Endothelial cell of hepatic sinusoid (primary cell): ENCODE measurements around the gene CCDC148.
"Not testable (repeated sequence)": the region's sequence is repeated elsewhere in the genome, so short reads cannot be mapped to it uniquely, and the experiment has no call there.

ENCODE experiments used
- in situ Hi-C: cut with HindIII; loops from 2 replicates; pipeline ENCODE4 v1.10.0; 2017; ENCODE audit warnings: low sequenced_read_pairs

Gene CCDC148

DNA sequence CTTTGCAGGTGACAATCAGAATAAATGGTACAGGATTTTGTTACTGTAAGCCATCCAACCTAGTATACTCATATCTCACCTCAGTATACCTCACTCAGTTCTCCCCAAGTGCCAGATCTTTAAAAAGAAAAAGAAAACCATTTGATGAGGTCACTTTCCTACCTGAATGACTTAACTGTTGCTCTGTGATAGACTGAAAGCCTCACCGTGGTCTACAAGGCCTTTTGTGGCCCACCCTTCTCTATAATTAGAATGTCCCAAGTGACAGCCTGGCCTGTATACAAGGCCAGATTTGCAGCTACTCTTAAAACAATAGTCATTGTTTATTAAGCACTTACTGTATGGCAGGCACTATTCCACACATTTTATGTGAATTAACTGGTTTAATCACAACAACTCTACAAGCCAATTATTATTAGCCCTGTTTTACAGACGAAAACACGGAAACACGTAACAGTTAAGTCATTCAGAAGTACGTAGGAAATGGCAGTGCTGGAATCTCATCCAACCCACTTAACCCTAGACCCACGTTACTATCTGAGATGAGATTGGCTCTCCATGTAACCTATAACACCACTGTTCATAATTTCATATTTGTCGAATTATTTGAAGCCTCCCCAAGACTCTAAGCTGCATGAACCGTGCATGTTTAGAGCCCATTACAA, 28.5 kb upstream of the CCDC148 start:
- in situ Hi-C loops = no loop called here

DNA sequence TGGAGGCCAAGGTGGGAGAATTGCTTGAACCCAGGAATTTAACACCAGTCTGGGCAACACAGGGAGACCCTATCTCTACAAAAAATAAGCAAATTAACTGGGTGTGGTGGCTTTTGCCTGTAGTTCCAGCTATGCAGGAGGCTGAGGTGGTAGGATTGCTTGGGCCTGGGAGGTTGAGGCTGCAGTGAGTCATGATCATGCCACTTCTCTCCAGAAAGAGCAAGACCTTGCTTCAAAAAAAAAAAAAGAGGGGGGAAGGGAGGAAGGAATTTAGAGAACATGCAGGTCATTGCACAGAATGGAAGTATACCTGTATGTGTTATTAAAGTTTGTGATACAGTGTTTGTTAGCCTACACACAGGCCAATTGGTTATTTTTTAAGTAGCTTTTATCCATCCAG, 26.0 kb upstream of the CCDC148 start:
- in situ Hi-C loops = no loop called here

DNA sequence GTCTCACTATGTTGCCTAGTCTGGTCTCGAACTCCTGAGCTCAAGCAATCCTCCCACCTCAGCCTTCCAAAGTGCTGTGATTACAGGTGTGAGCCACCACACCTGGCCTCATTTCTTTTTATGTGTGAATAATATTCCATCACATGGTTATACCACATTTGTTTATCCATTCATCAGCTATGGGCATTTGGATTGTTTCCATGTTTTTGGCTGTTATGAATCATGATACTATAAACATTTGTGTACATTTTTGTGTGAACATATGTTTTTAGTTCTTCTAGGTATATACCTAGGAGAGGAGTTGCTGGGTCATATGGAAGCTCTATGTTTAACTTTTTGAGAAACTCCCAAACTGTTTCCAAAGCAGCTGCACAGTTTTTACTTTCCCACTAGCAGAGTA, 24.6 kb upstream of the CCDC148 start:
- in situ Hi-C loops = no loop called here

DNA sequence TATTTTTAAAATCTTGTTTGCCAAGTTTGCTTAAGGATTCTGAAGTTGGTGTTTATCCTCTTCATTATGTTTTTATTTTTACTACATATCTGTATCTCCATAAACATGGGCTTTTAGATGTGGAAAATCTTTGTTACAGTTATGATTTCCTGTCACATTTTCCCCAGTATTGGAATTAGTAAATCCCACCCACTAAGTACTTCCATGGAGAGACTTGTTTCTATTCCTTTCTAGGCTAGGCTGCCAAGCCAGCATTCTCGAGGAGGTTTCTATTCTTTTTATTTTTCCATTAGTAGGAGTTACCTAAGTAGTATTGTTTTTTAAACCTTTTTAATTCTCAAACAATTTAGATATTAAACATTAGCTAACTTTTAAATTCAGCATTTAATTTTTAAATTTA, 22.3 kb upstream of the CCDC148 start:
- in situ Hi-C loops = no loop called here

DNA sequence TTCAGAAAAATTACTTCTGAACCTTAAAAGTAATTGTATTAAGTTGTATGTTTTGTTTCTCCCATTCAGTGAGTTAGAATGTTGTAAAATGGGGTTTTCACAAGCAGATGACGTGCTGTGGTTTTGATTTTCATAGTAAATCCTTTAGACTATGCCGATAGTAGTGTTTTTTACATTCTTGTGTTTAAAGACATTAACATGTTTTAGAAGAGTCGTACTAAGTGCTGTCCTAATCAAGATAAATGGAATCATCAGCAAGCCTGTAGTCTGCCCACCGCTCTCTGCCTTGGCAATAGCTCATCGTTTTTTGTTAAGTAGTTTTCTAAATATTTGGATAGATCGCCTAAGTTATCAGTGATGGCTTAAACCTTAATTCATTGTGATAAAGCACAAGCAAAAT, 21.7 kb upstream of the CCDC148 start:
- in situ Hi-C loops = no loop called here

DNA sequence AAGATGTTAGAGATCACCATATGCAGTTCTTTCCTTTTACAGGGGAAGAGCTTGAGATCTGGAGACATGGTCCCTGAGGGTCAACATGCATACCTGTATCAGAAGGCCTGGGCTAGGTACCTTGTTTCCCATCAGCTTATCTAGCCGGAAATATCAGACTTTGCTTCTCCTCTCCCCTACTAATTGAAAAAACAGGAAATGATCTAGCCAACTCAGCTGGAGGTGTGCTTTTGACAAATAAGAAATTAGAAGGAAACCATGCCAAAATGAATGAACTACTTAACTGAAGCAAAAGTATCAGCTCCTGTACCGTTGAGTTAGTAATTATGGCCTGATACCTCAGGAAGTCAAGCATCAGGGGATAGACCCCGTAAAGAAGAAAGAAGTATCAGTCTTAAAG, 20.6 kb upstream of the CCDC148 start:
- in situ Hi-C loops = no loop called here

DNA sequence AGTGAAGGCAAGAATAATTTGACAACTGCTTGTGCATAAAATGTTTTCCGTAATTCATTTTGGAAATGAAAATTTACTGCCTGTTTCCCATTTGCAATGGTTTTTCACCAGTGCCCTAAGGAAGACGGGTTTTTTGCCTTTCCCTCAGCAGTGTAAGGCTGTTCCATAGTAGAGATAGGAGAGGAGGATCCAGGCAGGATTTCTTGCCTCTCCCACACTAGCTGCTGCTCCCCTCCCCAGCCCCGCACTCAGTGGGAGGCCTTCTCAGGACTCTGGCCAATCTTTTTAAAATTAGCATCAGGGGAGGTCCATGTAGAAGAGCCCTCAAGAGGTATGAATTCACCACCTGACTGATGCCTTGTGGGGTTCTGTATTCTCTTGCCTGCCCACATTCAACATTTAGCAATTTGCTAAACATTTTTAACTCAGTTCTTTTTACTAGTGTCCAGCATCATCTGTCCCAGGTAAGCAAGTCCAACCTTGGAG, 18.0 kb upstream of the CCDC148 start:
- in situ Hi-C loops = not testable (repeated sequence)

DNA sequence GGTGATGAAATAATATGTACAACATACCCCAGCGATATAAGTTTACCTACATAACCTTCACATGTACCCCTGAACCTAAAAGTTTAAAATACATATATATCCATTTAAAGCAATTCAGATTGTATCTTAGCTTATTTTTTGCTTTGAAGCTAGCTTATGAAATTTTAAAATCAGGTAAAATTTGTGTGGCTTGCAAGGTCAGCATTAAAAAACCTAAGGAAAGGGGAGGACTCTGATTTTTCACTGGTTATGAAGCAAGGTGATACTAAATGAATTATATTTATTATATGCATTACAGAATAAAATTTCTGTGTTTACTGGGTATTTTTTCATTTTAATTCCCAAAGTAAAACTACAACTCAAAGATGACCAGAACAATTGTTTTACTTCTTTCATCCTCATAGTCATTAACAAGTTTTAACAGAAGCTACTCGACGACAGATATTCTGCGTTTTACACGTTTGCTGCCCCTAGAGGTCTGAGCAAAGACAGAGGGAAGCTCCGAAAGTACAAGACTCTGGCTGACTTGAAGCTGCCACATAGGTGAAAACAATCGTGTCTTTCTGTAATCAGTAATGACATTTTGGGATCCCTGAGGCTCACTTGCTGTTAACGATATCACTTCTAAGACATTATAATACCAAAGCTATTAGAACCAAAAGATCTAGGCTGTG, 17.3 kb upstream of the CCDC148 start:
- in situ Hi-C loops = no loop called here

DNA sequence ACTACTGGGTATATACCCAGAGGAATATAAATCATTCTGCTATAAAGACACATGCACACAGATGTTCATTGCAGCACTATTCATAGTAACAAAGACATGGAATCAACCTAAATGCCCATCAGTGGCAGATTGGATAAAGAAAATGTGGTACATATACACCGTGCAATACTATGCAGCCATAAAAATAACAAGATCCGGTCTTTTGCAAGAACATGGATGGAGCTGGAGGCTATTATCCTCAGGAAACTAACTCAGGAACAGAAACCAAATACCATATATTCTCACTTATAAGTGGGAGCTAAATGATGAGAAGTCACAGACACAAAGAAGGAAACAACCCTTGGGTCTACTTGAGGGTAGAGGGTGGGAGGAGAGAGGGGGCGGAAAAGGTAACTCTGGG, 16.7 kb upstream of the CCDC148 start:
- in situ Hi-C loops = not testable (repeated sequence)

DNA sequence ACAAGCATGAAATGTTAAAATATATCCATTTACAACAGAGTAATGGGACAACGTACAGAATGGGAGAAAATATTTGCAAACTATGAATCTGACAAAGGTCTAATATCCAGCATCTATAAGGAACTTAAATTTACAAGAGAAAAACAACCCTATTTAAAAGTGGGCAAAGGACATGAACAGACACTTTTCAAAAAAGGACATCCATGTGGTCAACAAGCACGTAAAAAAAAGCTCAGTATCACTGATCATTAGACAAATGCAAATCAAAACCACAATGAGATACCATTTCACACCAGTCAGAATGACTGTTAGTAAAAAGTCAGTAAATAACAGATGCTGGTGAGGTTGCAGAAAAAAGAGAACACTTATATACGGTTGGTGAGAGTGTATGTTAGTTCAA, 16.3 kb upstream of the CCDC148 start:
- in situ Hi-C loops = not testable (repeated sequence)

DNA sequence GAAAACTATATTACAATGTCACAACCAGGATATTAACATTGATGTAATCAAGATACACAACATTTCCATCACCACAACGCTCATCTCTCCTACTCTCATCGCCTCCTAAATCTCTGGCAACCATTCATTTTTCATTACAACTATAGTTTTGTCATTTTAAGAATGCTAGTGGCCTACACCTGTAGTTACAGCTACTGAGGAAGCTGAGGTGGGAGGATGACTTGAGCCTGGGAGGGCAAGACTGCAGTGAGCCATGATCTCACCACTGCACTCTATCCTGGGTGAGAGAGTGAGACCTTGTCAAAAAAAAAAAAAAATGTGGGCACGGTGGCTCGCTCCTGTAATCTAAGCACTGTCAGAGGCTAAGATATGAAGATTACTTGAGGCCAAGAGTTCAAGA, 10.7 kb upstream of the CCDC148 start:
- in situ Hi-C loops = loop anchor here (5.0 kb wide), 1 partner anchor 180 kb away; no protein-coding TSS in a partner anchor

DNA sequence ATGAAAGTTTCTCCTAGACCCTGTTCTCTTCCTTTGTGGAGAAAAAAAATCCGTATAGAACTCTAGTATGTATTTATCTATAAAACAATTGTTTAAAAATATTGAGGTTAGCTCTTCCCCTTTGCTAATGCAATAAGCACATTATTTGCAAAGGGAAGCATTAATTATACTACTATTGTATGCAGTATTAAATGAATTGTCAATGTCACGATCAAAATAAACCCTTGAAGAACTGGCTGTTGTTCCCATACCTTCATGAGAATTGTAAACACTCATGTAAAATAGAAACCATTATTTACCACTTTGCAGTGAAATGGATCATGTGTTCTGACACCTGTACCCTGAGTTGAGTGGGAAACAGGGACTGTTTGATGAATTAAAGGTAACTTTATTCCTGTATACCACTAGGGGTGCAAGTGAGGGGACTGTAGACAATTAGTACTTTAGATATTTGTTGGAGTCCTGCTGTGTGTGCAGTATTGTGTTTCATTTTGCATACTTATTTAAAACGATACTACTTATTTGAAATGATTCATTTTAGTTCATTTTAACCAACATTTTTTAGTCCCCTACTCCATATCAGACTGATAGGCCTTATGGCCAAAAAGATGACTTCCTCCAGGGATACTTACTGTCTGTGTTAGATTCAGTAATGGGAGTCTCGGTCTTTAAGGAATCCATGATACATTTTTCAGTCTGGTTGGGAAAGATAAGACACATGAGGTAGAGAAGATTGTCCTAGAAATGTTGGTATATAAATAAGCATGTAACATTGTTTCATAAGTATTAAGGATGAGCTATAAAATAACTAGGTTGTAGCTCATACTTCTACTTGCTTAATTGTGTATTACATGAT, 8.1 kb upstream of the CCDC148 start:
- in situ Hi-C loops = loop anchor here (5.0 kb wide), 1 partner anchor 183 kb away; no protein-coding TSS in a partner anchor

DNA sequence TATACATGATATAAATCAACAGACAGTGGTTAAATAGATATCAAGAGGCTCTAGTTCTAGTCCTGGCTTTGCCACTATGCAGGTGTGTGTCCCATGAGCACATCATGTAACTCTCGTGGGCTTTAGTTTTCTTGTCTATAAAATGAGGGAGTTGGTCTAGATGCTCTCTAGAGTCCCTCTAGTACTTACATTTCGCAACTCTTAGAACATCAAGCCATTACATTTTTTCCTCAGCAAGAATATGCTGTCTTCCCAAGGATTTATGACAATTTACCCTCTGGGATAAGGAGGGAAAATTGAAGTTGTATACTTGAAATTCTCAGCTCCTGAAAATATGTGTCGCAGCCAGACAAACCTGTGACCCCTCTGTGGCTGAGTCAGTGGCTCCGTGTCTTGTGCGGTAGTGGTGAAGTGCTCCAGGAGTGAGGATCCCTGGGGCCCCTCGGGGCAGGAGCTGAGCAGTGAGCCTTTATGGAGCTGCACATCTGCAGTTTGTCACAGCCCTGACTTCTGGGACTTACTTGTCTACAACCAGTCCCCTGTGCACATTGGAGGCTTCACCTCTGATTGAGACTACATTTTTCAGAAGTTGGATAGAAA, 7.0 kb upstream of the CCDC148 start:
- in situ Hi-C loops = no loop called here

DNA sequence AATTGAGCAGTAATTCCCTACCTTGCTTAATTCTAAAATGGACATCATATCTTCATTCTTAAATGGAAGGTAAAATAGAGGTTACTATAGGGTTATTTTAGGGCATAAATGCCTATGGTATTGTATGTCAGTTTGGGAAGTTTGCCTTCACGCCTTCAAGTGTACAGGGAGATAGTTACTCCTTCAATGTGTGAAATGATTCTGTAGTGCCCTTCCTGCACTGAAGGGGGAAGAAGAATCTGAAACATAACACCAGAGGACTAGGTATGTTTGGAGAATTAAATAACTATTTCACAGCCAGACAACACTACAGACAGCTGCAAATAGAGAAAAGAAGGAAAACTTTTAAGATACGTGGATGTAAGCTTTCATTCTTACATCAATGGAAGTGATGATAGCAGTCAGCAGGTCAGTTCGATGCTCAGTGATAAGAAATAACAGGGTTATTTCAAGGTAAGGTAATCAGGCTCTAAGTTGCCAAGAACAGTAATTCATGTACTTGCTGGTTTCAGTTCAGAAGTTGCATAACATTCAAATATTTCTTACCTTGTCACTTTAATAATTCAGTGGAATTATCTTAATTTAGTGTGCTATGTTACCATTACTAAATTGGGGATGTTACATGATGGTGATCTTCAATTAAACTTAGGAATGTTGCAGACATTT, 4.2 kb upstream of the CCDC148 start:
- in situ Hi-C loops = no loop called here

DNA sequence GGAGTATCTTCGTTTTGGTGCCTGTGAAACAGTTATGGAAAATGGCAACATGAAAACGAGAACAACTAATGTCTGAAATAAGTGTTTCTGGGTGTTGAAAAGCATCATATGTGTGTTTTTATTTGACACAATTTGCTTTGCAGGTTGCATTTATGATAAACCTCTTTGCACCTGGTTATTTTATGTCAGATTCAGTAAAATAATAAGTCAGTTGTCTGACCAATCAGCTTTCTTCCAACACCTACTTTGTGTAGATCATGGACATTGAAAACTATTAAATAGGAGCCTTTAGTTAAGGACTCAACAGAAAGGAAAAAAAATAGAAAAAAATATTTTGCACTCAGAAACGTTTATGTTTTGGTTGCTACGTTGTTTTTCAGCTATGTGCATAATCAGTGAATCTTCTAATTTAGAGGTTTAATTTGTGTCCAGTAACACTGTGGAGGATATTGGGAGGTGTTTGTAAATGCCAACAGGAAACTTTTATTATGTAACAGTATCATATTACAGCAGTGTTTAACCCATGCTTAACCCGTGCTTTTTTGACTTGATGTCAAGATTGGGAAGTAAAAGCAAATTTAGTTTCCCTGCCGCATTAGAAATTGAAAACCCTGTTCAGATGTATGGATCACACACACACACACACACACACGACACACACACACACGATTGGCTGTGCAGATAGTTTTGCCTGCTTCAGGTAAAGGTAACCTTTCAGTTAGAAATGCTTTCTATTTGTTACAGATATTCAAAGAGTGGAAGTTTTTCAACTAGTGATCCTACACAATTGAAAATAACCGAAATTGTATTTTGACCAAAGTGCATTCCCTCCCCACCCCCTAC, 2.8 kb upstream of the CCDC148 start:
- in situ Hi-C loops = no loop called here

DNA sequence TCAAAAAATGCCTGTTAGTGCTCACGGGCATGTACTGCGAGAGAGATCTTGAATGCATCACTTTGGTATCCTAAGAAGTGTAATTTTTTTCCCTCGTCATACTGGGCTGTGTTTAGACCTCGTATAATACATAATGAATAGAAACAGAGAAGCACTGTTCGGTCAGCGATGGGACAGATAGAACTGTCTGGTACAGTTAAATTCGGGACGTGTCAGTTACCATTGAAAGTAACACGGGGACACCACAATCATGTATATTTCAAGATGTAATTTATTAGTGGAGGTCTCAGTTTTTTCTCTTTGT, 2.0 kb upstream of the CCDC148 start:
- in situ Hi-C loops = no loop called here

DNA sequence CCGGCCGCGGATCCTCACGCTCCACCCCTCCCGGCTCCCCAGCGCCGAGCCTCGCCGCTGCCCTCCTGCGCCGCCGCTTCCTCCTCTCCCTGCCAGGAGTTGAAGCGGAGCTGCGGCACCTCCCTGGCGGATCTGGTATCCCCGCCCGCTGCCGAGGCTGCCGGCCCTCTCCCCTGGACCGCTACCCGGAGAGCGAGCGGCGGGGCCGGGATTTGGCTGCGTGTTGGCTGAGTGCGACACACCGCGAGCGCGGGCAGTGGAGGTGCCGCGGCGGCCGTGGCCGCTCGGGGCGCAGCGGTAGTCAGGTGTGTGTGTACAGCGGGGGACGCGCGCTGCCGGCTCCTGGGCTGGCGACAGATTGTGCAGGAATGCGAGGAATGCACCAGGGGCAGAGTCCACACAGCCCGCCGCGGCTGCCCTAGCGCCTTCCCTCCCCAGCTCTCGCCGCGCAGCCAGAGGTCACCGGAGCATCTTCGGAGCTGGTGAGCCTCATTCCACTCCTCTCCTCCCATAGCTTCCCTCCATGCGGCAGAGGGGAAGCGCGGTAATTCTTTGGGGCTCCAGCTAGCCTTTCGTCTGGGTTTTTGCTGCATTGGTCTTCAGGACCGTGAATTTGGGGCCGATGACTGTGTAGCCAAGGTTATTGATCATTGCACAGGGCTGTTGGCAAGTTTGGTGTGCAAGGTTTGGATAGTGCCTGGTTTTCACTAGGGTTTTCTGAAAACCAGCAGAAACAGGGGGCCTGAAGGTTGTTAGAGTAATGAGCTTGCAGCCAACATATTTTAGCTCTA, 1.5 kb upstream of the CCDC148 start:
- in situ Hi-C loops = no loop called here

DNA sequence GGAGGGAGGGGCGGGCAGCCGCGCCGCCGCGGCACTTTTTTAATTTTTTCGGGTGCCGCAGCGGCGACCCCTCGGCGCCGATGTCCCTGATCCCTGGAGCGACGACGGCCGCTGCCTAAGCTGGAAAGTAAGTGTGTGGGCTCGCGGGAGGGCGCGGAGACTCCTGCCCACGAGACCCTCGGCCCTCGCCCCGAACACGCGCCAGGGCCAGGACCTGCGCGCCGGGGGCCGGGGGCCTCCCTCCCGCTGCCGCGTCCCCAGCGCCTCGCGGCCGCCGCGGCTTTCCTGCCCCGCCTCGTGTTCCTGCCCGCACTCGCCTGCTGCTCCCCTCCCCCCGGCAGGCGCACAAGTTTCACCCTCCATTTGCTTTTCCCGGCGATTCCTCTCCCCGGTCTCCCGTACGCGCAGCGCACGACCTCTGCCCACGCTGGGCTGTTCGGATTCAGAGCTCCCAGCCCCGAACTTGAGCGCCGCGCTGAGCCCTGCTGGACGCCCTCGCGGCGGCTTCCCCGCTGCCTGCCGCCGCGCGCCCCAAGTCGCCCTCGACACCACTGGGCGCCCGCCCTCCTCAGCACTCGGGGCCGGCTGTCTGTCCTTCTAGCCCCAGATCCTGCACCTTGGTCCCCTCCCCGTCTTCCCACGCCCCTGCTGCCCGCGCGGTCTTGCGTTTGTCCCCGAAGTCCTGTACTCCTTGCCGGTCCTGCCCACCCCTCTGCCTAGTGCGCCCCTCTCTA, 706 bp upstream of the CCDC148 start:
- in situ Hi-C loops = no loop called here

DNA sequence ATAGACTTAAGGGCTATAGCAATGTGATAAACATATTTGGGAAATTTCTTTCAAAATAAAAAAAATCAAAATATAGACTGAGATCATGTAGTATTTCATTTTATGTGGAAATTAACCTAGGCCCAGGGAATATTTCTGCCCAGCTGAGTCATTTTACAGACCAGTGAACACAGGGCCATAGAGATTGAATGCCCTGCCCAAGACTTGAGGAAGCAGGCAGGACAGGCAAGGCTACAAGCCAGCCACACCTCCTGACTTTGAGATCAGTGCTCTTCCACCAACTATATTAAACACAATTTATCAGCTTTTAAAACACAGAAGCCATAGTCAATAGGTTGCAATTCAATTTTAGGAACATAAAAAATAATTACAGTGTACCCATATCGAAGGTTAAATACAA, 12.9 kb downstream of the CCDC148 start:
- in situ Hi-C loops = no loop called here
